DMS 273 treated with DMSO at 0.1 percent for 48 hours (cell line): ENCODE data around the gene CHRNA9.
A peak's percentile ranks its signal among the peaks of the same experiment; 100 is the strongest.
"Not testable (repeated sequence)": the region's sequence is repeated elsewhere in the genome, so short reads cannot be mapped to it uniquely, and the experiment has no call there.

Source experiments
- DNase-seq: peaks from one replicate; lab custom pipeline; 2025; lab: John Stamatoyannopoulos, UW

The CHRNA9 gene

DNA sequence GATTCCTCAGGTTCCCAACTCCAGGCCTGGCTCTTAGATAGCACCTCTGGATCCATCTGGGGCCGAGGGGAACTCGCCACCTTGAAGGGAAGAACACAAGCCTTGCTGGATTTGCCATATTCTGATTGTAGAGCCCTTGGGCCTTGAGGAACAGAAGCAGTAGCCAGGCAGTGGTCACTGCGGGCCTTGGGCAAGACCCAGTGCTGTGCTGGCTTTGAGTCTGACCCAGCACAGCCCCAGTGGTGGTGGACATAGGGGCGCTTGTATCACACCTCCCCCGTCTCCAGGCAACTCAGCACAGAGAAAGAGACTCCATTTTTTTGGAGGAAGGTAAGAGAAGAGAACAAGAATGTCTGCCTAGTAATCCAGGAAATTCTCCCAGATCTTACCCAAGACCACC, 45.5 kb downstream of the CHRNA9 start:
- no peak for DNase-seq

- DNase-seq = no peak
Observed at GRCh38 chr4:40388239-40388638, 53.1 kb downstream of the CHRNA9 start.

DNA sequence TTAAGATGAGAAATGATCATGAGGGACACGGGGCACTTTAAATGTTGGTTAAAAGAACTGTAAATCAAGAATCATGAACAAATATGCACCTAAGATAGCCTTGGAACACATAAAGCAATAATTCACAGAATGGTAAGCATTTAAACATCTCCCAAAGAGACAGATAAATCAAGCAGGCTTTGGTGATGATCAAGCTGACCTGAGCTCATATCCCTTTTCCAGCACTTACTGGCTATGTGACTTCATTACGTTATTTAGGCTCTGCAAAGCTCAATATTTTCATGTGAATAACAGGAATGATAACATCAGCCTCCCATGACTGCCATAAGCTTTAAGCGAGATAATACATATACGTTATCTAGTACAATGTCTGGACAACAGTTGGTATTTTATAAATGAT, 54.9 kb downstream of the CHRNA9 start:
- no peak for DNase-seq

DNA sequence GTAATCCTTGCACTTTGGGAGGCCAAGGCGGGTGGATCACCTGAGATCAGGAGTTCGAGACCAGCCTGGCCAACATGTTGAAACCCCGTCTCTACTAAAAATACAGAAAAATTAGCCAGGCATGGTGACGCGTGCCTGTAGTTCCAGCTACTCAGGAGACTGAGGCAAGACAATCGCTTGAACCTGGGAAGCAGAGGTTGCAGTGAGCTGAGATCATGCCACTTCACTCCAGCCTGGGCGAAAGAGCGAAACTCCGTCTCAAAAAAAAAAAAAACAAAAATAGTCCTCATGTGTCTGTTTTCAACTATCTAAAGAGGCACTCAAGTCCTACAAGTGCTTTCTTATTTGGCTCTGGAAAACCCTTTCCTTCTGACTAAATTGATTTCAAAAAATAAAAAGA, 57.1 kb downstream of the CHRNA9 start:
- not testable (repeated sequence) for DNase-seq

DNA sequence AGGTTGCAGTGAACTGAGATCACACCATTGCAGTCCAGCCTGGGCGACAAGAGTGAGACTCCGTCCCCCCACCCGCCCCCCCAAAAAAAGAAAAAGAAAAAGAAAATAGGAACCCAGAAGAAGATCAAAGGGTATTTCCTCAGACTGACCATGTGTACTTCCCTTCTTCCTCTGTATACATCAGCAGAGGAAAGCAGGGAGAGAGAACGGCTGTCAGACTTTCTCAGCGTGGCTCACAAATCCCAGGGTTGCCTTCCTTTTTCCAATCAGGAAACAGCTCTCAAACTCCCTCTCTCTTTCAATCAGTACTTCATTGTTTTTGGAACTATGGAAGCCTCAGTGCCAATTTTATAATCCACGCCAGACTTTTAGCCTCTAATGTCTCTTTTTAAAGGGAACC, 59.1 kb downstream of the CHRNA9 start:
- DNase-seq = no peak

GRCh38 chr4:40395166-40395900, 60.2 kb downstream of the CHRNA9 start:
- no peak for DNase-seq

GRCh38 chr4:40395908-40396793, 61.0 kb downstream of the CHRNA9 start:
- peak; percentile 38 for DNase-seq

DNA sequence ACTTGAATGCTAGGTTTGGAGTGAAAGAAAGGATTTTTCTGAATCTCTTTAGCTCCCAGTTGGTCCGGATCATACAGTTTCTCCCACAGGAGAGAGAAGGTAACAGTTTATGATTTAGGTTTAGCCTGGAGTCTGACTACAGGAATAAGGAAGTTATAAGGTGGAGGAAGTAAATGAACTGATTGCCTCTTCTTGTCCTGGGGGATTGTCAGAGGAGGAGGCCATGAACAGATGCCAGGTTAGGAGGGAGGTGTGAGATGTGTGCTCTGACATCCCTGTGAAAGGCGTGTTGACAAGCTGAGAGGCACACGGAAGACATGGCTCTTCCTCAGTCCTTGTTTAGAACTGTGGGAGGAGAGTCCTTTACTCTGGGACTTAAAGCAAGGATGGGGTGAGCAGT, 64.4 kb downstream of the CHRNA9 start:
- DNase-seq = no peak

- DNase-seq = no peak
Observed at GRCh38 chr4:40401096-40401495, 66.0 kb downstream of the CHRNA9 start.

DNA sequence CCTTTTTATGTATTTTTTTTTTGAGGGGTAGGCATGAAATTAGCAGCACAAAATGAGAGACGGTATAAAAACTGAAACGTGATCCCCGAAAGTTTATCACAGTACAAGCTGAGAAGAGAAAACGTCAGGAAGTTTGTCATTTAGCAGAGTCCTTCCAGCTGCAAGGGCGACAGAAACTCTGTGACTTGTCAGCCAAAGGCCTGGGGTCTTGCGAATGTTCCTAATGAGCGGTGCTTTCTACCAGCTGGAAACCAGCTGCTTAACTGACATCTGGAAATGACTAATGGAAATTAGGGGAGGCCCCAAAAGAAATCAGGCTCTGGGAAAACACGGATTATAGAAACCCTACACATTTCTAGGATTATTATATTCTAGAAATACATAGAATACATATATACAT, 66.5 kb downstream of the CHRNA9 start:
- DNase-seq = no peak

GRCh38 chr4:40402556-40402955, 67.4 kb downstream of the CHRNA9 start:
- no peak for DNase-seq

DNA sequence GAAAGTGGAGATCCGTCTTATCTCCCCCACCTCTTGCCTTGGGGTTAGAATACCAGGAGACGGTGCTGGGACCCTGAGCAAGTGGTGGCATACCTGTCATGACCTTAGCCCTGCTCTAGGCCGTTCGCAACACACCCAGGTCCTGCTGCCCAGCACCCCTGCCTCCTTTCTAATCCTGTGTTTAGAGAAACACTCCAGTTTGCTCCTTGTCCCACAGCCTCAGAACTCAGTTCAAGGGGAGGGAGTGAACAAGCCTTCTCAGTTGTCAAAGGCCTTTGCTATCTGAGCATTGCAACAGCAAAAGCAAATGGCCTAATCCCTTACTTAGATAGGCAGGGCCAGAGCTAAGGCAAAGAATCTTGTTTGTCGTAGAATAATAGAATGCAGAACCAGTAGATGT, 67.9 kb downstream of the CHRNA9 start:
- no peak for DNase-seq
